ENCODE results near the gene OR51V1.

The OR51V1 gene

GRCh38 chr11:5230266-5230665 lies 29.8 kb upstream of the OR51V1 start:
- DNase-seq (ENCODE audit: low spot score) = no peak

- DNase-seq (ENCODE audit: low spot score) = no peak
These were observed 29.3 kb upstream of the OR51V1 start for GRCh38 chr11:5229796-5230195.

- DNase-seq (ENCODE audit: low spot score) = no peak
These were observed 28.9 kb upstream of the OR51V1 start for GRCh38 chr11:5229356-5229755.

- no peak for DNase-seq (ENCODE audit: low spot score)
These were observed 27.6 kb upstream of the OR51V1 start for GRCh38 chr11:5228124-5228523.

GRCh38 chr11:5227681-5228080 lies 27.2 kb upstream of the OR51V1 start:
- no peak for DNase-seq (ENCODE audit: low spot score)

GRCh38 chr11:5226732-5227310 lies 26.3 kb upstream of the OR51V1 start, which contains the start of gene HBB:
Gene HBB (minus strand): TSS chr11:5227071. CDS start chr11:5227021, 50 bp downstream.
- DNase-seq (ENCODE audit: low spot score) = no peak

- no peak for DNase-seq (ENCODE audit: low spot score)
These were observed 25.0 kb upstream of the OR51V1 start for GRCh38 chr11:5225480-5225871.

GRCh38 chr11:5224538-5225479 lies 24.3 kb upstream of the OR51V1 start:
- DNase-seq (ENCODE audit: low spot score) = no peak

GRCh38 chr11:5223686-5224085 lies 23.2 kb upstream of the OR51V1 start:
- no peak for DNase-seq (ENCODE audit: low spot score)

- DNase-seq (ENCODE audit: low spot score) = no peak
These were observed 22.7 kb upstream of the OR51V1 start for GRCh38 chr11:5223146-5223545.

GRCh38 chr11:5210376-5210885 lies 9.9 kb upstream of the OR51V1 start:
- no peak for DNase-seq (ENCODE audit: low spot score)

GRCh38 chr11:5204787-5205186 lies 4.3 kb upstream of the OR51V1 start:
- DNase-seq (ENCODE audit: low spot score) = peak; percentile 77

GRCh38 chr11:5203366-5203765 lies 2.9 kb upstream of the OR51V1 start:
- no peak for DNase-seq (ENCODE audit: low spot score)

- no peak for DNase-seq (ENCODE audit: low spot score)
These were observed 2.2 kb downstream of the OR51V1 start for GRCh38 chr11:5198285-5198684.

GRCh38 chr11:5197536-5197935 lies 2.9 kb downstream of the OR51V1 start:
- DNase-seq (ENCODE audit: low spot score) = peak; percentile 59

- DNase-seq (ENCODE audit: low spot score) = peak; percentile 27
These were observed 3.8 kb downstream of the OR51V1 start for GRCh38 chr11:5196731-5197130.

GRCh38 chr11:5196067-5196466 lies 4.4 kb downstream of the OR51V1 start:
- no peak for DNase-seq (ENCODE audit: low spot score)

GRCh38 chr11:5192738-5193137 lies 7.7 kb downstream of the OR51V1 start:
- no peak for DNase-seq (ENCODE audit: low spot score)

- no peak for DNase-seq (ENCODE audit: low spot score)
These were observed 12.3 kb downstream of the OR51V1 start for GRCh38 chr11:5188201-5188600.

- DNase-seq (ENCODE audit: low spot score) = no peak
These were observed 22.2 kb downstream of the OR51V1 start for GRCh38 chr11:5178046-5178837.

GRCh38 chr11:5174934-5175333 lies 25.5 kb downstream of the OR51V1 start:
- no peak for DNase-seq (ENCODE audit: low spot score)

GRCh38 chr11:5171856-5172255 lies 28.6 kb downstream of the OR51V1 start:
- no peak for DNase-seq (ENCODE audit: low spot score)

Measured in AG20443 (cell line).